Endodermal cell (in vitro differentiated cells): ENCODE data around the gene BUB1. TPM values are rescaled to one million over a fixed set of nuclear protein-coding genes. Genes with fewer than 3 reads are reported as not detected.
"Not testable (repeated sequence)": the region's sequence is repeated elsewhere in the genome, so short reads cannot be mapped to it uniquely, and the experiment has no call there.

Experiments used
- DNase-seq: peaks from one replicate; pipeline ENCODE4 v3.0.0-alpha.2; 2017
- H3K27ac ChIP-seq: 2 replicates; pipeline ENCODE4 v1.5.1; 2013; ENCODE audit warnings: mild to moderate bottlenecking, low read depth, low read length, moderate library complexity
- H3K27me3 ChIP-seq: 2 replicates; pipeline ENCODE4 v1.6.1; 2013; ENCODE audit warnings: mild to moderate bottlenecking, low read length, moderate library complexity; ENCODE audit not compliant: insufficient read depth, control insufficient read depth, poor library complexity, severe bottlenecking
- H3K36me3 ChIP-seq: 2 replicates; pipeline ENCODE4 v1.7.0; 2013; ENCODE audit warnings: mild to moderate bottlenecking, low read length, moderate library complexity; ENCODE audit not compliant: control insufficient read depth, insufficient read depth
- H3K4me1 ChIP-seq: one replicate; pipeline ENCODE4 v1.7.0; 2013; ENCODE audit warnings: low read length; ENCODE audit not compliant: control insufficient read depth, insufficient read depth
- H3K4me3 ChIP-seq: 2 replicates; pipeline ENCODE4 v1.5.1; 2013; ENCODE audit warnings: mild to moderate bottlenecking, low read length, moderate library complexity
- H3K9ac ChIP-seq: 2 replicates; pipeline ENCODE4 v1.6.1; 2013; ENCODE audit warnings: mild to moderate bottlenecking, low read length, moderate library complexity; ENCODE audit not compliant: poor library complexity, severe bottlenecking; ENCODE audit errors: extremely low read depth
- H3K9me3 ChIP-seq: 2 replicates; pipeline ENCODE4 v1.6.1; 2013; ENCODE audit warnings: mild to moderate bottlenecking, low read length, moderate library complexity; ENCODE audit not compliant: control insufficient read depth
- H3K27ac Mint-ChIP-seq: 2 replicates; pipeline ENCODE4 v1.8.0; 2020; ENCODE audit warnings: mixed read lengths
- H3K27me3 Mint-ChIP-seq: 2 replicates; pipeline ENCODE4 v1.8.0; 2021; ENCODE audit warnings: mild to moderate bottlenecking, mixed read lengths; ENCODE audit not compliant: insufficient read depth
- H3K36me3 Mint-ChIP-seq: 2 replicates; pipeline ENCODE4 v1.8.0; 2020; ENCODE audit warnings: low read depth, mixed read lengths
- H3K4me1 Mint-ChIP-seq: 2 replicates; pipeline ENCODE4 v1.8.0; 2020; ENCODE audit warnings: mixed read lengths
- H3K4me3 Mint-ChIP-seq: 2 replicates; pipeline ENCODE4 v1.8.0; 2020; ENCODE audit warnings: mild to moderate bottlenecking, moderate library complexity, mixed read lengths
- H3K9me3 Mint-ChIP-seq: 2 replicates; pipeline ENCODE4 v1.8.0; 2020; ENCODE audit warnings: mild to moderate bottlenecking, mixed read lengths
- WGBS, 2 experiments: methylation state at CpG; one replicate each; pipeline versions ENCODE4 v1.1.5 to v1.1.7; 2013; ENCODE audit warnings: missing lambda C conversion rate in 2 of 2, mixed read lengths in 1 of 2; ENCODE audit not compliant: insufficient coverage in 1 of 2, insufficient read length in 1 of 2; 5-methylcytosine and 5-hydroxymethylcytosine counted together
- total RNA-seq, 2 donors: library from RNA; stranded (reverse); fragmentation: NEBNext Ultra II Directional in 1 of 2; extraction: Animal tissue kit (Norgen Biotek cat#: 25700) in 1 of 2; gene quantifications; 2 replicates in 1 of 2; 3 replicates in 1 of 2; pipeline ENCODE4 v1.2.1, GENCODE V29; 2021

Gene BUB1
- total RNA-seq, 2 donors from 2014 or later: 68.3 to 118 TPM

GRCh38 chr2:110613927-110614326 lies 63.9 kb downstream of the BUB1 start:
- whole genome bisulfite sequencing, 2 experiments: no CpG with 5 or more reads among the region's 1 CpG
- not testable (repeated sequence) for H3K9me3 ChIP-seq, H3K36me3 Mint-ChIP-seq, H3K4me3 Mint-ChIP-seq, H3K27me3 Mint-ChIP-seq, H3K4me3 ChIP-seq, H3K27me3 ChIP-seq, H3K9me3 Mint-ChIP-seq, H3K4me1 Mint-ChIP-seq, DNase-seq, H3K9ac ChIP-seq, H3K4me1 ChIP-seq, H3K27ac Mint-ChIP-seq, H3K27ac ChIP-seq, H3K36me3 ChIP-seq

GRCh38 chr2:110610613-110611250 lies 67.1 kb downstream of the BUB1 start:
- H3K27ac Mint-ChIP-seq, H3K4me1 Mint-ChIP-seq, H3K27me3 ChIP-seq, H3K9me3 Mint-ChIP-seq, H3K4me3 ChIP-seq, H3K9ac ChIP-seq, H3K36me3 ChIP-seq, H3K27ac ChIP-seq, H3K9me3 ChIP-seq, H3K4me1 ChIP-seq, H3K36me3 Mint-ChIP-seq, H3K27me3 Mint-ChIP-seq: not testable (repeated sequence)
- H3K4me3 Mint-ChIP-seq: peak overlapping the region; percentile 43
- DNase-seq: peak; percentile 48
- 0% methylated on average over 8 of the region's 94 CpGs; no CpG with 5 or more reads in 1 of the 2 experiments for WGBS, 2 experiments

GRCh38 chr2:110609843-110610612 lies 67.8 kb downstream of the BUB1 start:
- H3K27me3 Mint-ChIP-seq, H3K4me3 Mint-ChIP-seq, H3K4me1 Mint-ChIP-seq, H3K36me3 ChIP-seq, H3K9me3 ChIP-seq, H3K4me1 ChIP-seq, H3K9me3 Mint-ChIP-seq, H3K27ac Mint-ChIP-seq, H3K27ac ChIP-seq, H3K36me3 Mint-ChIP-seq, H3K27me3 ChIP-seq, DNase-seq, H3K9ac ChIP-seq, H3K4me3 ChIP-seq: not testable (repeated sequence)
- WGBS, 2 experiments: 1% methylated on average over 10 of the region's 45 CpGs; no CpG with 5 or more reads in 1 of the 2 experiments

- WGBS, 2 experiments: no CpG with 5 or more reads among the region's 8 CpGs
- H3K9ac ChIP-seq, H3K27me3 Mint-ChIP-seq, H3K4me1 Mint-ChIP-seq, H3K4me3 ChIP-seq, H3K27ac ChIP-seq, H3K9me3 Mint-ChIP-seq, H3K36me3 Mint-ChIP-seq, H3K4me1 ChIP-seq, H3K9me3 ChIP-seq, H3K36me3 ChIP-seq, DNase-seq, H3K4me3 Mint-ChIP-seq, H3K27me3 ChIP-seq, H3K27ac Mint-ChIP-seq: not testable (repeated sequence)
These were observed 68.9 kb downstream of the BUB1 start for GRCh38 chr2:110608788-110609502.

- not testable (repeated sequence) for H3K27me3 ChIP-seq, H3K9ac ChIP-seq, H3K9me3 ChIP-seq, H3K27ac ChIP-seq, H3K4me1 Mint-ChIP-seq, H3K4me1 ChIP-seq, H3K27ac Mint-ChIP-seq, H3K36me3 Mint-ChIP-seq, H3K27me3 Mint-ChIP-seq, H3K4me3 Mint-ChIP-seq, H3K36me3 ChIP-seq, DNase-seq, H3K9me3 Mint-ChIP-seq, H3K4me3 ChIP-seq
- WGBS, 2 experiments: 88 to 100% methylated on average over 2 to 5 of the region's 12 CpGs
These were observed 72.8 kb downstream of the BUB1 start for GRCh38 chr2:110605057-110605456.

- not testable (repeated sequence) for H3K4me3 Mint-ChIP-seq
These were observed 73.8 kb downstream of the BUB1 start for GRCh38 chr2:110603917-110604591.

More at GRCh38 chr2:110603917-110604591, 73.8 kb downstream of the BUB1 start:
- not testable (repeated sequence) for H3K9ac ChIP-seq, H3K4me3 ChIP-seq, H3K27ac Mint-ChIP-seq, H3K9me3 ChIP-seq, DNase-seq, H3K36me3 ChIP-seq, H3K27me3 ChIP-seq, H3K9me3 Mint-ChIP-seq, H3K36me3 Mint-ChIP-seq, H3K4me1 ChIP-seq, H3K4me1 Mint-ChIP-seq, H3K27me3 Mint-ChIP-seq, H3K27ac ChIP-seq
- WGBS, 2 experiments: no CpG with 5 or more reads among the region's 8 CpGs
